Hepatocyte (in vitro differentiated cells): ENCODE measurements around the gene BIN1.

Source experiments
- CTCF ChIP-seq: fragments of 200-600 bp; sonication (generic); IDR thresholded peaks from 2 replicates; pipeline ENCODE4 v1.5.1; 2016; ENCODE audit warnings: antibody characterized with exemption, mild to moderate bottlenecking; ENCODE audit not compliant: poor library complexity
- EZH2 ChIP-seq: fragments of 200-600 bp; sonication (generic); IDR thresholded peaks from 2 replicates; pipeline ENCODE4 v1.6.1; 2016; ENCODE audit warnings: antibody characterized with exemption, mild to moderate bottlenecking, borderline replicate concordance

DNA sequence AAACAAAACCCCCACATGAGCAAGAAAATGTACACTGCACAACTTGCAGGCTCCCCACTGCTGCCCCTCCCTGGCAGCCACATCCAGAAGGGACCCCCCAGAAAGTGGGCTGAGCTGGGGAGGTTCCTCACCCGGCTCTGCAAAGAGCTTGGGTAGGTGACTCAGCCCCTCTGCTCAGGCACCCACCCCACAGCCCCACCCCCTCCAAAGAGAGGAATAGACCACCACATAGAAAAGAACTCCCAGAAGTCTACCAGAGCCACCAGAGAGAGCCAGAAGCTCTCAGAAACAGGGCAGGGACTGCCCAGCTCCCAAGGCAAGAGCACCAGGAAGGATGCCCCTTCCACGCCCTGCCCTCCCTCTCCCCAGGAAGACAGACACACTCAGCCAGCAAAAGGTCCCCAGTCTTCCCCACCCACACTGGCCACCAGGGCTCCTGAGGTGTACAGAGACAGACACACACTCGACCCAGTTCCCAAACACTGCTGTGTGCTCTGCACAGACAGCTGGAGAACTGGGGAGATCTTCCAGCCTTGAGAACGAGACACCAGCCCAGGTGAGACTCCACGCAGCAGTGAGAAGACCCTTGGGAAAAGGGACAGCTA is 28.2 kb downstream of the BIN1 start:
- no peak for TF ChIP-seq CTCF
- no peak for TF ChIP-seq EZH2
